ENCODE measurements around the gene EGFL8.
"Not testable (repeated sequence)": the region's sequence is repeated elsewhere in the genome, so short reads cannot be mapped to it uniquely, and the experiment has no call there.

Gene EGFL8

GRCh38 chr6:32182555-32182981, 18.2 kb downstream of the EGFL8 start:
- no peak overlapping the region for H3K4me3 ChIP-seq (ENCODE audit: low read depth in 1 of 2, low read length in 2 of 2)
- peaks cover 27 to 35% of the 10 kb centered on the region in 2 donors for H3K4me1 ChIP-seq (ENCODE audit: control insufficient read depth in 1 of 2, insufficient read depth in 2 of 2, low read length in 2 of 2)
- H3K36me3 ChIP-seq (ENCODE audit: control insufficient read depth in 1 of 2, insufficient read depth in 2 of 2, low read length in 2 of 2) = peaks cover 18 to 43% of the 10 kb centered on the region in 2 donors
- no peaks in the 10 kb centered on the region for H3K27me3 ChIP-seq (ENCODE audit: control insufficient read depth in 1 of 2, insufficient read depth in 2 of 2, low read length in 2 of 2)
- no peaks in the 10 kb centered on the region for H3K9me3 ChIP-seq (ENCODE audit: control insufficient read depth in 1 of 2, low read length in 2 of 2)
- no peak overlapping the region for H3K27ac ChIP-seq (ENCODE audit: low read depth, low read length)
- H3K9ac ChIP-seq (ENCODE audit: low read depth in 1 of 2, low read length in 2 of 2) = no peak overlapping the region

DNA sequence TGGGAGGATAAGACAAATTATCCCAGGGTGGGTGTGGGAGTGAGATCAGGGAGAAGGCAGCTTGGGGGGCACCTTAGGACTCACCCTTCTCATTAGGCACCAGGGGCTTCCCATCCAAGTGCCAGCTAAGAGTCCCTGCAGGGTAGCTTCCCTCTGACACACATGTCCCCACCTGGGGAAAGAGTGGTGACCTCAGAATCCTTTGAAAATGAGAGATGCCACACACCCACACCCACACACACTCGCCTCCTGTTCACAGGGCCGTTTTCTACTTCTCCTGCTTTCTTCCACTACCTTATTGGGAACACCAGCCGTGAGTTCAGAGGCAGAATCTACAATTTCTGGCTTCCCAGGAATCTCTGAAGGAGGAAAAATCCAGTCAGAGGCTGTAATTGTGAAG, 18.6 kb downstream of the EGFL8 start:
- H3K9ac ChIP-seq (ENCODE audit: low read depth in 1 of 2, low read length in 2 of 2) = no peak overlapping the region
- no peak overlapping the region for H3K27ac ChIP-seq (ENCODE audit: low read depth, low read length)
- peaks cover 18 to 47% of the 10 kb centered on the region in 2 donors for H3K36me3 ChIP-seq (ENCODE audit: control insufficient read depth in 1 of 2, insufficient read depth in 2 of 2, low read length in 2 of 2)

DNA sequence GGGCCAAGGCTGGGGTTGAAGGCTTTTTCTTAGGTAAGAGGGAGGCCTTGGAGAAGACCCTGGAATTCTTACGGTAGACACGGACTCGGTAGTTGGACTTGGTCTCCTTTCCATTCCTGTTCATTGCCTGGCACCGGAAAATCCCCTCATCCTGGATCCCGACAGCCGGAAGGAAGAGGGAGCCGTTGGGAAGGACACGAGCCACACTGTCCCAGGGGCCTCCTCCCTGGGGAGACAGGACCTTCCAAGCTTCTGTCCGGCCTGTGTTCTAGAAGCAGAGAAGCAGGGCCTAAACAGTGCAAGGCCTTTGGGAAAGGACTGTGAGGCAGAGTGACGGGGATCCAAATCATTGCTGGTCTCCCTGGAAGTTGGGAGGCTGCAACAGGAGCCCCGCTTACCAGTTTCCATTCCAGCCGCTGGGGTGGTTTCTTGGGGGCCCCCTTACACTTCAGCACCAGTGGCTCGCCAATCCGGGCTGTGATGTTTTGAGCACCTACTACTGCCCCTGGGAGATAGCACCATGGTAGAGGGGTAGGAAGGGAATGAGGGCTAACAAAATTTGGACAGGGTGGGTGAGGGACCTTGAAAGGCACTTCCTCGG, 19.2 kb downstream of the EGFL8 start:
- Histone ChIP-seq H3K36me3 (ENCODE audit: control insufficient read depth in 1 of 2, insufficient read depth in 2 of 2, low read length in 2 of 2) (peaks cover 18 to 47% of the 10 kb centered on the region in 2 donors), H3K9ac (ENCODE audit: low read depth in 1 of 2, low read length in 2 of 2) (peak overlapping the region in 1 of 2 donors; percentile 24), H3K4me3 (ENCODE audit: low read depth in 1 of 2, low read length in 2 of 2) (no peak overlapping the region), H3K27ac (ENCODE audit: low read depth, low read length) (no peak overlapping the region), H3K27me3 (ENCODE audit: control insufficient read depth in 1 of 2, insufficient read depth in 2 of 2, low read length in 2 of 2) (no peaks in the 10 kb centered on the region), H3K4me1 (ENCODE audit: control insufficient read depth in 1 of 2, insufficient read depth in 2 of 2, low read length in 2 of 2) (peaks cover 36 to 44% of the 10 kb centered on the region in 2 donors), H3K9me3 (ENCODE audit: control insufficient read depth in 1 of 2, low read length in 2 of 2) (no peaks in the 10 kb centered on the region)

More for the DNA sequence above, 18.6 kb downstream of the EGFL8 start:
- H3K9me3 ChIP-seq (ENCODE audit: control insufficient read depth in 1 of 2, low read length in 2 of 2) = no peaks in the 10 kb centered on the region
- H3K27me3 ChIP-seq (ENCODE audit: control insufficient read depth in 1 of 2, insufficient read depth in 2 of 2, low read length in 2 of 2) = no peaks in the 10 kb centered on the region
- no peak overlapping the region for H3K4me3 ChIP-seq (ENCODE audit: low read depth in 1 of 2, low read length in 2 of 2)
- peaks cover 31 to 39% of the 10 kb centered on the region in 2 donors for H3K4me1 ChIP-seq (ENCODE audit: control insufficient read depth in 1 of 2, insufficient read depth in 2 of 2, low read length in 2 of 2)

DNA sequence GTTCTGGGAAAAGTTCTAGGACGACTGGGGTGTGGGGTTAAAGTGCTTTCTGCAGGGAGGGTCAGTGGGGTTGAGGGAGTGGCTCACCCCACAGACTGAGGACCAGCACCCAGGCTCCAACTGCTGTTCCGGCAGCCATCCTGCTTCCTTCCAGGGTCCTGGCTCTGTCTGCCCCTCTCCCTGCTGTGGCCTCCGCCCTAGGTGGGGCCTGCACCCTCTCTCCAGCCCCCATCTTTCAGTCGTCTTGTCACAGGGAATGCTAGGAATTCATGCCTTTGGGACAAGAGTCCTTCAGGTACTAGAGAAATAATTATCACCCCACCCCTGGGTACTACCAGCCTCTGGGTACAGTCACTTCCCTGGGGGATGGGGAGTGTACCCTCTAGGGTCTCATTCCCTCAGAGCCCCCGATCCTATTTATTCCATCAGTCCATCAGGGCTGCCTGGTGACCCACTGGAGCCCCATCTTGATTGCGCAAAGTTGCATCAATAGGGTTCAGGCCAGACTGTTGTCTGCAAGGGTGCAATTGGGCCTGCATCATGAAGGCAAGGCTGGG, 19.8 kb downstream of the EGFL8 start, which contains the start of gene AGER:
AGER (minus strand) TSS at position 170 of the 557 bp plus-strand sequence; CDS start at position 139, 31 bp downstream.
- H3K4me1 ChIP-seq (ENCODE audit: control insufficient read depth in 1 of 2, insufficient read depth in 2 of 2, low read length in 2 of 2) = peaks cover 39 to 44% of the 10 kb centered on the region in 2 donors

GRCh38 chr6:32185681-32186131, 21.3 kb downstream of the EGFL8 start:
- H3K27ac ChIP-seq (ENCODE audit: low read depth, low read length) = peak overlapping the region; percentile 32
- H3K27me3 ChIP-seq (ENCODE audit: control insufficient read depth in 1 of 2, insufficient read depth in 2 of 2, low read length in 2 of 2); H3K9me3 ChIP-seq (ENCODE audit: control insufficient read depth in 1 of 2, low read length in 2 of 2); H3K4me3 ChIP-seq (ENCODE audit: low read depth in 1 of 2, low read length in 2 of 2): not testable (repeated sequence)
- peak overlapping the region in 1 of 2 donors; percentile 39 for H3K9ac ChIP-seq (ENCODE audit: low read depth in 1 of 2, low read length in 2 of 2)
- H3K36me3 ChIP-seq (ENCODE audit: control insufficient read depth in 1 of 2, insufficient read depth in 2 of 2, low read length in 2 of 2) = peaks cover 18 to 41% of the 10 kb centered on the region in 2 donors
- H3K4me1 ChIP-seq (ENCODE audit: control insufficient read depth in 1 of 2, insufficient read depth in 2 of 2, low read length in 2 of 2) = peaks cover 31 to 42% of the 10 kb centered on the region in 2 donors

More for the DNA sequence above, 19.8 kb downstream of the EGFL8 start, which contains the start of gene AGER:
- Histone ChIP-seq H3K4me3 (ENCODE audit: low read depth in 1 of 2, low read length in 2 of 2) (no peak within 1 kb of the TSS), H3K9ac (ENCODE audit: low read depth in 1 of 2, low read length in 2 of 2) (peak within 1 kb of the TSS in 1 of 2 donors; percentile 24), H3K36me3 (ENCODE audit: control insufficient read depth in 1 of 2, insufficient read depth in 2 of 2, low read length in 2 of 2) (peaks cover 18 to 47% of the 10 kb centered on the region in 2 donors), H3K9me3 (ENCODE audit: control insufficient read depth in 1 of 2, low read length in 2 of 2) (no peaks in the 10 kb centered on the region), H3K27me3 (ENCODE audit: control insufficient read depth in 1 of 2, insufficient read depth in 2 of 2, low read length in 2 of 2) (no peaks in the 10 kb centered on the region), H3K27ac (ENCODE audit: low read depth, low read length) (no peak within 1 kb of the TSS)

DNA sequence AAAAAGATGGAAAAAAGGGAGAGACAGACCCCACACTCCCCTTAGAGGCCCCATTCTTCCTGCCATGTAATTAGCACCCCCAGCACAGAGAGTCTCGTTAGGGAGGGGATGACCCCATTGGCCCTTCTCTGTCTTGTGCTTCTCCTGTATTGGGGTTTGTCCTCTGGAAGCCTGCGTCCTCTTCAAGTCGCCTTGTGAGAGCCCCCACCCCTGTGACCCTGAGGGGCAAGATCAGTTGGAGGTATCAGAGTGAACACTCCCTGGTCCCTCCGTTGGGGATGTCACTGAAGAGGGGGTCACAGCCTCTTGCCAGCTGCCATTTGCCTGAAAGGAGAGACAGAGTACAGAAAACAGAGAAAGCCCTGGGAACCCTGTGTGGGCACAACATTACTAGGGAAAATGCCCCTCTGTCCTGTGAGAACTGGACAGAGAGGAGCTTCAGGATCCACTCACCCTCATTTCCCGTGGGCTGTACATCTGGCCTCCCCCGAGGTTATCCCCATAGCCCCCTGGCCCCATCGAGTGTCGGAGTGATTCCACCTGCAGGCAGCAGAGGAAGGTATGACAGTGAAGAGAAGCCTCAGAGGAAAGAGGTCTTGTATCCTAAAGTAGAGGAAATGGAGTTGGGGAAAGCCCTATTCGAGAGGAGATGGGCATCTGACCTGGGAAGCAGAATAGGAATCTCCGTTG, 21.9 kb downstream of the EGFL8 start:
- H3K4me3 ChIP-seq (ENCODE audit: low read depth in 1 of 2, low read length in 2 of 2); H3K27me3 ChIP-seq (ENCODE audit: control insufficient read depth in 1 of 2, insufficient read depth in 2 of 2, low read length in 2 of 2); H3K9me3 ChIP-seq (ENCODE audit: control insufficient read depth in 1 of 2, low read length in 2 of 2): not testable (repeated sequence)
- peak overlapping the region; percentile 32 for H3K27ac ChIP-seq (ENCODE audit: low read depth, low read length)
- H3K4me1 ChIP-seq (ENCODE audit: control insufficient read depth in 1 of 2, insufficient read depth in 2 of 2, low read length in 2 of 2) = peaks cover 33 to 48% of the 10 kb centered on the region in 2 donors
- H3K36me3 ChIP-seq (ENCODE audit: control insufficient read depth in 1 of 2, insufficient read depth in 2 of 2, low read length in 2 of 2) = peaks cover 12 to 36% of the 10 kb centered on the region in 2 donors
- H3K9ac ChIP-seq (ENCODE audit: low read depth in 1 of 2, low read length in 2 of 2) = peak overlapping the region in 1 of 2 donors; percentile 39

DNA sequence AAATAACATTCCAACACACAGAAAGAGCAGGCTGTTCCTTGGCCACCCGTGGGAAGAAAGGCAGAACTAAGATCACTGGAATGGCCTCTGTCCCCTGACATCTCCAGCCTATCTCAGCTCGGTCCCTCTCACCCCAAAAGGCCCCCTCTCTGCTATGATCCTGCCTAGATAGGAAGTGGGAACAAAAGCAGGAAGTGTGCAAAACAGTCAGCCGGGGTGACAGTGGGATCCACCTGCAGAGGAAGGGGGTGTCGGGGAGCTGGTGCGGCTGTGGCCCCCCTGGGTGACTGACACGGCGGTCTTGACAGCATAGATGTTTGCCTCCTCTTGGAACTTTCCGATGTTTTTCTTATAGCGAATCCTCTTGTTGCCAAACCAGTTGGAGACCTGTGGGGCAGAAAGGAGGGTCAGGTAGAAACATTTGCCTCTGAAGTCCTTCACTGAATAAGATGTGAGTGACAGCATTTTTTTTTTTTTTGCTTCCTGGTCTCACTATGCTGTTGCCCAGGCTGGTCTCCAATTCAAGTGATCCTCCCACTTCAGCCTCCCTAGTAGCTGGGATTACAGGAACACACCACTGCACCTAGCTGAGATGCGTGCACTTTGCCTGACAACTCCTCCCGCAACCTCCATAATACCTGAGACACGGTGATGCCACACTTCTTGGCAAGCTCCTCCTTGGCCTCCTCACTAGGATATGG, 22.8 kb downstream of the EGFL8 start:
- H3K9ac ChIP-seq (ENCODE audit: low read depth in 1 of 2, low read length in 2 of 2) = no peak overlapping the region
- H3K27ac ChIP-seq (ENCODE audit: low read depth, low read length) = no peak overlapping the region
- H3K27me3 ChIP-seq (ENCODE audit: control insufficient read depth in 1 of 2, insufficient read depth in 2 of 2, low read length in 2 of 2) = no peaks in the 10 kb centered on the region
- peak overlapping the region in 1 of 2 donors; percentile 32 for H3K4me3 ChIP-seq (ENCODE audit: low read depth in 1 of 2, low read length in 2 of 2)
- peaks cover 40 to 44% of the 10 kb centered on the region in 2 donors for H3K4me1 ChIP-seq (ENCODE audit: control insufficient read depth in 1 of 2, insufficient read depth in 2 of 2, low read length in 2 of 2)
- H3K36me3 ChIP-seq (ENCODE audit: control insufficient read depth in 1 of 2, insufficient read depth in 2 of 2, low read length in 2 of 2) = peaks cover 10 to 34% of the 10 kb centered on the region in 2 donors
- no peaks in the 10 kb centered on the region for H3K9me3 ChIP-seq (ENCODE audit: control insufficient read depth in 1 of 2, low read length in 2 of 2)

DNA sequence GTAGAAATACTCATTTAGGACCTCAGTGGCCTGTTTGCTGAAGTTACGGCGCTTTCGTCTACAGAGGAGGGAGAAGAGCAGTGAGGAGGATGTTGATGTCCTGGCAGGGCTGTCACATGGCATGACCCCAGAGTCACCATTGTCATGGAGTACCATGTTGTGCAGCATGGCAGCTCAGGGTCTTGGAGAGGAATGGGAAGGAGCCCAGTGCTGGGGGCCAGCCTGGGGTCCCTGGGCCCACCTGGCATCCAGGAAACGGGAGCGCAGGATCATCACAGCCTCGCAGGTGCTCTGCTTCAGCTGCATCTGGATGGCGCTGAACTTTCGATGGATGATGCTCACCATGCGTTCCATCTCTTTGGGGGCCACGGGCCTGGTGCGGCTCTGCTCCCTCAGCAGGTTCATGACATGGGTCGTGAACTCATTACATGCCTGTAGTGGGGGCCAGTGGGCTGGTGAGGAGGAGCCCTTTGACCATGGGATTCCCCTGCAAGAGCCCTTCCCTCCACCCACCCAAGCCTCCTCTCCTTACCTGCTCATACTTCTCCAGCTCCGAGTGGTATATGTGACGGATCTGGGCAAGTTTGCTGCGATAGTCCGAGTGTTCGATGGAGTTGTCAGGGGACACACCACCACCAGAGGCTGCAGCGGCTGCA, 23.5 kb downstream of the EGFL8 start:
- peak overlapping the region; percentile 74 to 85 for H3K4me3 ChIP-seq (ENCODE audit: low read depth in 1 of 2, low read length in 2 of 2)

DNA sequence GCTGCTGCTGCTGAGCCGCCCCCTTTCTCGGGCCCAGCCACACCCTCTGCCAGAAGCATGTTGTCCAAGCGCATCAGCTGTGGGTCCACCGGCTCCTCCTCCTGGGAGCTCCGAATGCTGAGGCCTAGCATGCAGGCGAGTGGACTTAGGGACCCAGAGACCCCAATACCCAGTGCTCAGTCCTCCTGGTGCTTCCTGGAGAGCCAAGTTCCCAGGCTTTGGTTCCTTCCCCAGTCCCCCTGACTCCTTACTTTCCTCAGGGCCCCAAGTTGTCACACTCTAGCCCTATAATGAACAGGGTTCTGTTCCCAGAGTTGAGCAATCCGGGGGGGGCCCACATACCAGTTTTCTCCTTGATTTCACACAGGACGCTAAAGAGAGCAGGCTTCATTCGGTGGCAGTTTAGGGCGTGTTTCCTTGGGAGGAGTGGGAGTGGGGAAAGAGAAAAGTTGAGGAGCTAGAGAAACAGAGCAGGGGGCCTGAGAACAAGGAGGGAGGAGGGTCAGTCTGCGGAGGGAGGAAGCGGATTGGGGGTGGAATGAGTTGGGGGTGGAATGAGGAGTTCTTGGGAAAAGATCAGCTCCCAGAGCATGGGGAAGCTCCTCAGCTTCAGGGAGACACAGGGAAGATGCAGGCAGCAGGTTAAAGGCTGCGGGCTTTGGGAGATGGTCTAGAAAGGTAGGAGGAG, 24.1 kb downstream of the EGFL8 start:
- peak overlapping the region; percentile 74 to 85 for H3K4me3 ChIP-seq (ENCODE audit: low read depth in 1 of 2, low read length in 2 of 2)
- peak overlapping the region; percentile 84 for H3K27ac ChIP-seq (ENCODE audit: low read depth, low read length)
- peak overlapping the region; percentile 85 for H3K9ac ChIP-seq (ENCODE audit: low read depth in 1 of 2, low read length in 2 of 2)
- no peaks in the 10 kb centered on the region for H3K9me3 ChIP-seq (ENCODE audit: control insufficient read depth in 1 of 2, low read length in 2 of 2)
- peaks cover 44 to 50% of the 10 kb centered on the region in 2 donors for H3K4me1 ChIP-seq (ENCODE audit: control insufficient read depth in 1 of 2, insufficient read depth in 2 of 2, low read length in 2 of 2)
- H3K27me3 ChIP-seq (ENCODE audit: control insufficient read depth in 1 of 2, insufficient read depth in 2 of 2, low read length in 2 of 2) = no peaks in the 10 kb centered on the region
- peaks cover 10 to 20% of the 10 kb centered on the region in 2 donors for H3K36me3 ChIP-seq (ENCODE audit: control insufficient read depth in 1 of 2, insufficient read depth in 2 of 2, low read length in 2 of 2)

More for the DNA sequence above, 23.5 kb downstream of the EGFL8 start:
- H3K27me3 ChIP-seq (ENCODE audit: control insufficient read depth in 1 of 2, insufficient read depth in 2 of 2, low read length in 2 of 2); H3K9me3 ChIP-seq (ENCODE audit: control insufficient read depth in 1 of 2, low read length in 2 of 2); H3K9ac ChIP-seq (ENCODE audit: low read depth in 1 of 2, low read length in 2 of 2): not testable (repeated sequence)
- H3K36me3 ChIP-seq (ENCODE audit: control insufficient read depth in 1 of 2, insufficient read depth in 2 of 2, low read length in 2 of 2) = peaks cover 10 to 27% of the 10 kb centered on the region in 2 donors
- H3K4me1 ChIP-seq (ENCODE audit: control insufficient read depth in 1 of 2, insufficient read depth in 2 of 2, low read length in 2 of 2) = peaks cover 44 to 46% of the 10 kb centered on the region in 2 donors
- H3K27ac ChIP-seq (ENCODE audit: low read depth, low read length) = peak overlapping the region; percentile 10

Data from duodenal mucosa (tissue), 2 donors.